Measurements from ENCODE around the gene APP. TPM values are rescaled to one million over a fixed set of nuclear protein-coding genes. Genes with fewer than 3 reads are reported as not detected.

APP gene
- total RNA-seq, 4 donors from 2014 or later: 234 to 376 (median 343) TPM

GRCh38 chr21:25850126-25850842 lies 320.3 kb downstream of the APP start:
- Histone ChIP-seq H3K4me1 (no peaks in the 10 kb centered on the region), H3K27ac (no peak overlapping the region), H3K4me3 (no peak overlapping the region), H3K9me3 (no peaks in the 10 kb centered on the region), H3K36me3 (no peaks in the 10 kb centered on the region), H3K27me3 (no peaks in the 10 kb centered on the region)
- no peak for DNase-seq (ENCODE audit: low spot score in 2 of 2)
- no peak for TF ChIP-seq EP300 (IDR thresholded peaks at IDR 0.05)
- no peak for TF ChIP-seq CTCF (IDR thresholded peaks at IDR 0.05)
- TF ChIP-seq POLR2AphosphoS5 (IDR thresholded peaks at IDR 0.05): no peak
- no peak for TF ChIP-seq POLR2A (IDR thresholded peaks at IDR 0.05)
- WGBS: 73% methylated on average over 1 of the region's 1 CpG

- no peak overlapping the region for H3K27ac ChIP-seq
- no peak overlapping the region for H3K4me3 ChIP-seq
- WGBS: 50% methylated on average over 1 of the region's 2 CpGs
- H3K4me1 ChIP-seq: no peaks in the 10 kb centered on the region
- no peak for TF ChIP-seq POLR2AphosphoS5 (IDR thresholded peaks at IDR 0.05)
- no peak for TF ChIP-seq EP300 (IDR thresholded peaks at IDR 0.05)
- TF ChIP-seq CTCF (IDR thresholded peaks at IDR 0.05): no peak
- no peaks in the 10 kb centered on the region for H3K9me3 ChIP-seq
- no peak for DNase-seq (ENCODE audit: low spot score in 2 of 2)
- H3K27me3 ChIP-seq: no peaks in the 10 kb centered on the region
- H3K36me3 ChIP-seq: no peaks in the 10 kb centered on the region
Observed at GRCh38 chr21:25848309-25848708, 322.3 kb downstream of the APP start.

GRCh38 chr21:25845729-25846256 lies 324.8 kb downstream of the APP start:
- 39% methylated on average over 5 of the region's 5 CpGs for WGBS
- no peak for DNase-seq (ENCODE audit: low spot score in 2 of 2)
- H3K27me3 ChIP-seq: peaks cover 7% of the 10 kb centered on the region

GRCh38 chr21:25842925-25843324 lies 327.6 kb downstream of the APP start:
- Histone ChIP-seq H3K4me3 (no peak overlapping the region), H3K27ac (no peak overlapping the region), H3K27me3 (peaks cover 7% of the 10 kb centered on the region), H3K4me1 (no peaks in the 10 kb centered on the region), H3K9me3 (no peaks in the 10 kb centered on the region), H3K36me3 (no peaks in the 10 kb centered on the region)
- TF ChIP-seq POLR2A (IDR thresholded peaks at IDR 0.05) (no peak), EP300 (IDR thresholded peaks at IDR 0.05) (no peak), POLR2AphosphoS5 (IDR thresholded peaks at IDR 0.05) (no peak), CTCF (IDR thresholded peaks at IDR 0.05) (no peak)
- WGBS: 66% methylated on average over 3 of the region's 3 CpGs
- DNase-seq (ENCODE audit: low spot score in 2 of 2): no peak

More at GRCh38 chr21:25845729-25846256, 324.8 kb downstream of the APP start:
- no peaks in the 10 kb centered on the region for H3K9me3 ChIP-seq
- no peak overlapping the region for H3K27ac ChIP-seq
- no peak overlapping the region for H3K4me3 ChIP-seq
- TF ChIP-seq EP300 (IDR thresholded peaks at IDR 0.05): no peak
- no peak for TF ChIP-seq POLR2A (IDR thresholded peaks at IDR 0.05)
- no peak for TF ChIP-seq POLR2AphosphoS5 (IDR thresholded peaks at IDR 0.05)
- no peak for TF ChIP-seq CTCF (IDR thresholded peaks at IDR 0.05)
- no peaks in the 10 kb centered on the region for H3K36me3 ChIP-seq
- H3K4me1 ChIP-seq: no peaks in the 10 kb centered on the region

- Histone ChIP-seq H3K27me3 (peaks cover 7% of the 10 kb centered on the region), H3K4me3 (no peak overlapping the region), H3K27ac (no peak overlapping the region), H3K9me3 (peaks cover 2% of the 10 kb centered on the region), H3K36me3 (no peaks in the 10 kb centered on the region), H3K4me1 (peaks cover 6% of the 10 kb centered on the region)
- TF ChIP-seq POLR2A (IDR thresholded peaks at IDR 0.05) (no peak), POLR2AphosphoS5 (IDR thresholded peaks at IDR 0.05) (no peak), CTCF (IDR thresholded peaks at IDR 0.05) (no peak), EP300 (IDR thresholded peaks at IDR 0.05) (no peak)
- WGBS: 74% methylated on average over 4 of the region's 4 CpGs
- DNase-seq (ENCODE audit: low spot score in 2 of 2): no peak
Observed at GRCh38 chr21:25838809-25839208, 331.8 kb downstream of the APP start.
